ES-I3 (cell line): Measurements from ENCODE around the gene AK1.
"Not testable (repeated sequence)": the region's sequence is repeated elsewhere in the genome, so short reads cannot be mapped to it uniquely, and the experiment has no call there.

Experiments
- H3K36me3 ChIP-seq: 2 replicates; pipeline ENCODE4 v1.6.1; 2013; ENCODE audit warnings: mild to moderate bottlenecking, low read length, control low read depth, moderate library complexity; ENCODE audit not compliant: insufficient read depth
- H3K4me1 ChIP-seq: 2 replicates; pipeline ENCODE4 v1.6.1; 2013; ENCODE audit warnings: mild to moderate bottlenecking, control low read depth, low read length; ENCODE audit not compliant: insufficient read depth
- H3K9ac ChIP-seq: 2 replicates; pipeline ENCODE4 v1.6.1; 2013; ENCODE audit warnings: low read depth, mild to moderate bottlenecking, low read length, moderate library complexity
- H3K9me3 ChIP-seq: 2 replicates; pipeline ENCODE4 v1.6.1; 2013; ENCODE audit warnings: mild to moderate bottlenecking, low read length, moderate library complexity; ENCODE audit not compliant: control insufficient read depth, insufficient read depth

AK1 gene

DNA sequence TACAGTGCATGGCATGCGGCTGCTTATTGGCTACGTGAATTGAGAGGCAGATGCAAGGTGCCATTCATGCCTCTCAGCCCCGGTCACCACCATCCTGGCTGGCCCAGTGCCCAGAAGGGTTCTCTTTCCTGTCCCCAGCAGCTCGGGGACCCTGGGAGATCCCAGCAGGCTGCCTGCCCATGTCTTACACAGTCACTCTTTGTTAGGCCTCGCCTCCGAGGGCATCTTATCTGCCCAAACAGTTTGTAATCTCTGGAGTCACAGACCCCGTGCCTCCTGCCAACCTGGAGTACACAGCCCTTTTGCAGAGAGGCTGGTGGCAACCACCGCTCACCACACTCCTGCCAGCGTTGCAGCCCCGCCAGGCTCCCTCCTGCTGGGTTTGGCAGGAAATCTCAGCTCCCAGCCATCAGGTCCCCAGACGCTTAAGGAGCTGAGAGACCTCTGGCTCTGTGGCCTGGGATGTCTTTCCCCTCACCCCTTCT is 7.0 kb upstream of the AK1 start:
- Histone ChIP-seq H3K9me3 (no peaks in the 10 kb centered on the region), H3K36me3 (no peaks in the 10 kb centered on the region), H3K9ac (no peak overlapping the region), H3K4me1 (peaks cover 9% of the 10 kb centered on the region; the same call in 1 of the 2 replicates)

DNA sequence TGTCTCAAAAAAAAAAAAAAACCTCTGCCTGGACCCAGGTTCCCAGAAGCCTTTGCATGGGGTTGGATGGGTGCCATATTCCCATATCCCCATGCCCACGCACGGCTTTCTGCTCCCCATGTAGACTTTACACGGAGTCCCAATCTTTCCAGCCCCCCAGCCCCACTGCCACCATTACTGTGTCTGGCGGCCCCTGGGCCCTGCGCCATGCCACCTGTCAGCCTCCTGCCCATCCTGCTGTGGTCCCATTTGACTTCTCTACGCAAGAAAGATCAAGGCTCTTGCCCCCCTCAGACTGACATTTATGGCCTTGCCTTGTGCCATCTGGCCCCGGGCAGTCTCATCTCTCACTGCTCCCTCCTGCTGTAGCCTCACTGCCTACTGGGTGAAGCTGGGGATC is 6.5 kb upstream of the AK1 start:
- H3K4me1 ChIP-seq: peaks cover 9% of the 10 kb centered on the region; the same call in 1 of the 2 replicates

GRCh38 chr9:127881715-127882114 is 4.2 kb upstream of the AK1 start:
- not testable (repeated sequence) for H3K36me3 ChIP-seq, H3K9me3 ChIP-seq, H3K4me1 ChIP-seq, H3K9ac ChIP-seq

More for the DNA sequence above, 6.5 kb upstream of the AK1 start:
- H3K9me3 ChIP-seq: no peaks in the 10 kb centered on the region
- H3K36me3 ChIP-seq: no peaks in the 10 kb centered on the region
- H3K9ac ChIP-seq: no peak overlapping the region

DNA sequence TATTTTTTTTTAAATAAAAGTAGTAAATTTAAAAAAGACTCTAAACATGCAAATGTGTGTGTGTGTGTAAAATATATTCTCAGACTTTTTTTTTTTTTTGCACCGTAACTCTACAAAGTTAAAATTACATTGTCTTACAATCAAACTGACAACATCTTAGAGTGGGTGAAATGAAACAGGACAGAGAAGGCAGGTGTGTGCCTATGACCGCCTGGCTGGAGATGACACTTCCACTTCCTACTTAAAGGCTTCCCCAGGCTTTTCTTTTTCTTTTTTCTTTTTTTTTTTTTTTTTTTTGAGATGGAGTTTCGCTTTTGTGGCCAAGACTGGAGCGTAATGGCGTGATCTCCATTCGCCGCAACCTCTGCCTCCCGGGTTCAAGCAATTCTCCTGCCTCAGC is 2.7 kb upstream of the AK1 start:
- Histone ChIP-seq H3K4me1 (peaks cover 6% of the 10 kb centered on the region; the same call in 1 of the 2 replicates), H3K9ac (no peak overlapping the region), H3K36me3 (no peaks in the 10 kb centered on the region), H3K9me3 (no peaks in the 10 kb centered on the region)

GRCh38 chr9:127878652-127879390 is 1.3 kb upstream of the AK1 start:
- Histone ChIP-seq H3K36me3 (no peaks in the 10 kb centered on the region), H3K9me3 (no peaks in the 10 kb centered on the region), H3K9ac (no peak overlapping the region), H3K4me1 (no peaks in the 10 kb centered on the region; the same call in 1 of the 2 replicates)

GRCh38 chr9:127878001-127878651 is 651 bp upstream of the AK1 start:
- Histone ChIP-seq H3K9ac (peak overlapping the region; percentile 56), H3K4me1 (no peaks in the 10 kb centered on the region; the same call in 1 of the 2 replicates), H3K36me3 (no peaks in the 10 kb centered on the region), H3K9me3 (no peaks in the 10 kb centered on the region)

DNA sequence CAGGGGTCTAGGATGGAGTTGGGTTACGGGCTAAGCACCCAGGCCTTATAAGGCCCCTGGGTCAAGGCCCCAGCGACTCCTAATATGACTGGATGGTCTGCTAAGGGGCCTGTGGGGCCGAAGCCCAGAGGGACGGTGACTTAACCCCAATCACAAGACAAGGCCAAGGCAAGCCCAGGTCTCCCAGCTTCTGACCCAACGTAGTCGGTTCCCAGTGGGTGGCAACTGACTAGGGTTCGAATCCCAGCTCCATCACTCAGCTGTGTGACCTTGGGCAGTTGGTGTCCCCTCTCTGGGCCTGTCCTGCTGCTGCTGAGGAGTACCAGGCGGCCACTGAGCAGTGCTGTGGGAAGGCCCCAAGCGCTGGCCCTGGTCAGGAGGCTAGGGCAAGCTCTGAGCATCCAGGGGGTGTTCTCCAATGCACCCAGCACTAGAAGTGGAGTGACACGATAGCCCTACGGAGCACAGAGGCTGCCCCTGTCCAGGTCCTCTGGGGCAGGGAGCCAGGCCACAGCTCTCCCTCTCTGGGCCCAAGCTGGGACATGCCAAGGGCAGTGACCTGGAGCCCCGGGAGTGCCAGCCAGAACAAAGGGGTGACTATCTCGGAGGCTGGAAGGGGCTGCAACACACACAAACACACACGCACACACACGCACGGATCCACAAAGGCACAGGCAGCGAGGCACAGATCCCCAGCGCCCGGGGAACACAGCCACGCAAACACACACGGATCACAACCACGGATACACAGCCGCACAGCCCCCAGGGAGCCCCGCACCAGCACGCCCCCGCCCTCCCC is 512 bp downstream of the AK1 start:
- Histone ChIP-seq H3K9me3 (no peaks in the 10 kb centered on the region), H3K9ac (peak overlapping the region; percentile 56; the same call in 1 of the 2 replicates), H3K36me3 (no peaks in the 10 kb centered on the region), H3K4me1 (no peaks in the 10 kb centered on the region)

- Histone ChIP-seq H3K4me1 (no peaks in the 10 kb centered on the region), H3K9ac (no peak overlapping the region), H3K36me3 (no peaks in the 10 kb centered on the region), H3K9me3 (no peaks in the 10 kb centered on the region)
These were observed 1.3 kb downstream of the AK1 start for GRCh38 chr9:127876026-127876763.

- Histone ChIP-seq H3K4me1 (no peaks in the 10 kb centered on the region), H3K9me3 (no peaks in the 10 kb centered on the region), H3K36me3 (no peaks in the 10 kb centered on the region), H3K9ac (no peak overlapping the region)
These were observed 2.0 kb downstream of the AK1 start for GRCh38 chr9:127875306-127875966.

GRCh38 chr9:127874301-127875221 is 2.9 kb downstream of the AK1 start:
- Histone ChIP-seq H3K4me1 (no peaks in the 10 kb centered on the region), H3K9me3 (no peaks in the 10 kb centered on the region), H3K36me3 (no peaks in the 10 kb centered on the region), H3K9ac (no peak overlapping the region)

DNA sequence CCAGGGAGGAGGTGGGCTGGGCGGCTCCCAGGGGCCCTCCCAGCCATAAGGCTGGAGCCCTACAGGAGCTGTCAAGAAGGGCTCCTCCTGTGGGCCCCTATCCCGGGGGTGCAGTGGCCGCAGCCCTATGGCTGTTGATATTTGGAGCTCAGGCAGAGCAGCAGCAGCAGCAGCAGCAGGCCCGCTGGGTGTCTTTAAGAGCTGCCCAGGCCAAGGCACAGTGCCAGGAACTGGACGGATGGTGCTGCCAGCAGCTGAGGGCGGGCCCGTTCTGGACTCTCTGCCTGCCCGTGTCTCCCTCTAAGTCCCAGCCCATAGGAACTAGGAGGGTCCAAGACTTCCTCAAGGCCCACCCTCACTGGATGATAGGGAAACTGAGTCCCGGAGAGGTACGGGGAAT is 3.6 kb downstream of the AK1 start:
- Histone ChIP-seq H3K4me1 (no peaks in the 10 kb centered on the region), H3K9me3 (no peaks in the 10 kb centered on the region), H3K9ac (no peak overlapping the region), H3K36me3 (no peaks in the 10 kb centered on the region)

DNA sequence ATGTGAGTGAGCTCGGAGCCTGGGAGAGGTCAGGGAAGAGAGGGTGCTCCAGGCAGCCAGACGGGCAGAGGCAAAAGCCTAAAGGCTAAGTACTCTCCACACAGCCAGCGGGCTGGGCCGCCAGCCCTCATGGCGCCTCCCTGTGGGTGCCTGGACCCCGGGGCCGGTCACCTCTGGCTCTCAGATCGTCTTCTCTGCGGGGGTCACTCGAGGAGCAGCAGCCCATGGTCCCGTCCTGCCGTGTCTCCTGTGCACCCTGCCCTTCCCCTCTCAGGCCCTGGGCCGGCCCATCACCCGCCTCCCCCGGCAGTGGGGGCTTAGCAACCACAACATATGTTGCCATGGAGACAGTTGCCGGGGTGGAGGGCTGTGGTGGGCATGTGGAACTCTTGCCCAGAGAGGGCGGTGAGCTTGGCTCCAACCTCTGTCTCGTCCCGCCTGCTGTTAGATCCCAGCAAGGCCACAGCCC is 4.2 kb downstream of the AK1 start:
- H3K36me3 ChIP-seq: no peaks in the 10 kb centered on the region
- no peaks in the 10 kb centered on the region for H3K9me3 ChIP-seq
- H3K4me1 ChIP-seq: no peaks in the 10 kb centered on the region
- no peak overlapping the region for H3K9ac ChIP-seq
